ENCODE measurements around the gene PTCH2.
A peak's percentile ranks its signal among the peaks of the same experiment; 100 is the strongest.
"Not testable (repeated sequence)": the region's sequence is repeated elsewhere in the genome, so short reads cannot be mapped to it uniquely, and the experiment has no call there.

Gene PTCH2

DNA sequence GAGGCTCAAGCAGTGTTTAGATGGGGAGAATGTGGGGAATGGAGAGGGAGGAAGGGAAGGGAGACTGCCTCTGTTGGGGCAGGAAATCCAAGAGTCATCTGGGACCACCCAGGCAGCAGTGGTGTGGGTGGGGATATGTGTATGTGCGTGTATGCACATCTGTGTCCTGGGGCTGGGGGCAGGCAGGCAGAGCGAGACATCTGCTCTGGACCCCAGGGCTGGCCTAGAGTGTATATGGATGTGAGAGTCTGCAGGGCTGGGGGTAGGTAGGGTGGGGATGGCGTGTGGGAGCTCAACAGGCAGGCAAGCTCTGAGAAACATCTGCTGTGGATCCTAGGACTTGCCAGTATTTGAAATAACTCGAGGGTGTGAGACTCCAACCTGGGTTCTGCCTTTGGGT lies 3.5 kb downstream of the PTCH2 start:
- no peak for DNase-seq (ENCODE audit: extremely low read depth, low read depth)
- TF ChIP-seq, protein P1, sequence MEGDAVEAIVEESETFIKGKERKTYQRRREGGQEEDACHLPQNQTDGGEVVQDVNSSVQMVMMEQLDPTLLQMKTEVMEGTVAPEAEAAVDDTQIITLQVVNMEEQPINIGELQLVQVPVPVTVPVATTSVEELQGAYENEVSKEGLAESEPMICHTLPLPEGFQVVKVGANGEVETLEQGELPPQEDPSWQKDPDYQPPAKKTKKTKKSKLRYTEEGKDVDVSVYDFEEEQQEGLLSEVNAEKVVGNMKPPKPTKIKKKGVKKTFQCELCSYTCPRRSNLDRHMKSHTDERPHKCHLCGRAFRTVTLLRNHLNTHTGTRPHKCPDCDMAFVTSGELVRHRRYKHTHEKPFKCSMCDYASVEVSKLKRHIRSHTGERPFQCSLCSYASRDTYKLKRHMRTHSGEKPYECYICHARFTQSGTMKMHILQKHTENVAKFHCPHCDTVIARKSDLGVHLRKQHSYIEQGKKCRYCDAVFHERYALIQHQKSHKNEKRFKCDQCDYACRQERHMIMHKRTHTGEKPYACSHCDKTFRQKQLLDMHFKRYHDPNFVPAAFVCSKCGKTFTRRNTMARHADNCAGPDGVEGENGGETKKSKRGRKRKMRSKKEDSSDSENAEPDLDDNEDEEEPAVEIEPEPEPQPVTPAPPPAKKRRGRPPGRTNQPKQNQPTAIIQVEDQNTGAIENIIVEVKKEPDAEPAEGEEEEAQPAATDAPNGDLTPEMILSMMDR (IDR thresholded peaks at IDR 0.05; ENCODE audit: low read depth, low read length) = no peak

DNA sequence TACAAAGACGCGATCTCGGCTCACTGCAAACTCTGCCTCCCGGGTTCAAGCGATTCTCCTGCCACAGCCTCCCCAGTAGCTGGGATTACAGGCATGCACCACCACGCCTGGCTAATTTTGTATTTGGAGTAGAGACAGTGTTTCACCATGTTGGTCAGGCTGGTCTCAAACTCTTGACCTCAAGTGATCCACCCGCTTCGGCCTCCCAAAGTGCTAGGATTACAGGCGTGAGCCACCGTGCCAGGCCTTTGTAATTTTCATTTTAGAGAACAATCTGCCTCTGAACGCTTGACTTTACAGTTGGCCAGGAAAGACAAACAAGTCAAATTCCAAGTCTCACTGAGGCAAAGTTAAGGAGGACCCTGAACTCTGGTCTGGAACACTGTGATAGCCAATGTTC lies 4.8 kb downstream of the PTCH2 start:
- not testable (repeated sequence) for DNase-seq (ENCODE audit: extremely low read depth, low read depth)

DNA sequence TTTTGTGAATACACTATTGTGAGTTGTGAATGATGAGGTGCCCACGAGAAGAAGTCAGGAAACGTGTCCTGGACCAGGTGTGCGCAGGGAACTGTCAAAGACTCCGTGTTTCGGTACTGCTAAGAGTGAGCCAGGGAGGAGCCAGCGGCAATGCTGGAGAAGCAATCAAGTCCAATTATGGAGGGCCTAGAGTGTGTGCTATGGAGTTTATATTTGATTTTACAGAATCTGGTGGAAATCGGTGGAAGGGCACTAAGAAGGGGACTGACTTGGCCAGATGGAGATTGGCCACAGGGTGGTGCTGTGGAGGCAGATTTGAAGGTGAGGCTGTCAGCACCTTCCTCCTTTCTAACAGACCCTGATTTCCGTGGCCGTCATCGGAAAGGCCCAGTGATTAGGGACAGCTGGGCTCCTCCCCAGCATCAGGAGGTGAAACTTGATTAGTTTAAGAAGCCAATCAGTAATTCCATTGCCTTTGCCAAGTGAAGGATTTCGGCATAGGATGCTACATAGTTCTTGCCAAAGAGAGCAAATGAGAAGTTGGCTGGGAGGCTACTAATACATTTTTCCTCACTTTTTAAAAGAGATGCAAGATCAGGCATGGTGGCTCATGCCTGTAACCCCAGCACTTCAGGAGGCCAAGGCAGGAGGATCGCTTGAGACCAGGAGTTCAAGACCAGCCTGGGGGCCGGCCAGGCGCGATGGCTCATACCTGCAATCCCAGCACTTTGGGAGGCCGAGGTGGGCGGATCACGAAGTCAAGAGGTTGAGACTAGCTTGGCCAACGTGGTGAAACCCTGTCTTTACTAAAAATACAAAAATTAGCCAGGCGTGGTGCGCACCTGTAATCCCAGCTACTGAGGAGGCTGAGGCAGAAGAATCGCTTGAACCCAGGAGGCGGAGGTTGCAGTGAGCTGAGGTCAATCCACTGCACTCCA lies 7.0 kb downstream of the PTCH2 start:
- TF ChIP-seq, protein P1 (IDR thresholded peaks at IDR 0.05; ENCODE audit: low read depth, low read length) = peak; percentile 87
- DNase-seq (ENCODE audit: extremely low read depth, low read depth) = peak; percentile 80

DNA sequence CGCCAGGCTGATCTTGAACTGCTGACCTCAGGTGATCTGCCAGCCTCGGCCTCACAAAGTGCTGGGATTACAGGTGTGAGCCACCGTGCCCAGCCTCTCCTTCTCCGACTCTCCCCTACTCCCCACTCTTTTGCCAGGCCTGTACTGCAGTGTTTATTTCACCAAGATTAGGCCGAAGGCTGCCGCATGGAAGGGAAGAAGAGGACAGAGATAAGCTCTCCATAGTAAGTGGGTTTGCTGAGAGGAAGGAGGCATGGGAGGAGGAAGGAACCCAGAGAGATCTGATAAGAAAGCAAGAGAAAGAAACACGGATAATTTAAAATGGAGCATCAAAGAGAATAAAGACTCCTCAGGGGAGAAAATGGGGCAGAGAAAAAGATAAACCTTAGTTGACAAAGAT lies 8.7 kb downstream of the PTCH2 start:
- DNase-seq (ENCODE audit: extremely low read depth, low read depth) = no peak
- TF ChIP-seq, protein P1 (IDR thresholded peaks at IDR 0.05; ENCODE audit: low read depth, low read length) = no peak

DNA sequence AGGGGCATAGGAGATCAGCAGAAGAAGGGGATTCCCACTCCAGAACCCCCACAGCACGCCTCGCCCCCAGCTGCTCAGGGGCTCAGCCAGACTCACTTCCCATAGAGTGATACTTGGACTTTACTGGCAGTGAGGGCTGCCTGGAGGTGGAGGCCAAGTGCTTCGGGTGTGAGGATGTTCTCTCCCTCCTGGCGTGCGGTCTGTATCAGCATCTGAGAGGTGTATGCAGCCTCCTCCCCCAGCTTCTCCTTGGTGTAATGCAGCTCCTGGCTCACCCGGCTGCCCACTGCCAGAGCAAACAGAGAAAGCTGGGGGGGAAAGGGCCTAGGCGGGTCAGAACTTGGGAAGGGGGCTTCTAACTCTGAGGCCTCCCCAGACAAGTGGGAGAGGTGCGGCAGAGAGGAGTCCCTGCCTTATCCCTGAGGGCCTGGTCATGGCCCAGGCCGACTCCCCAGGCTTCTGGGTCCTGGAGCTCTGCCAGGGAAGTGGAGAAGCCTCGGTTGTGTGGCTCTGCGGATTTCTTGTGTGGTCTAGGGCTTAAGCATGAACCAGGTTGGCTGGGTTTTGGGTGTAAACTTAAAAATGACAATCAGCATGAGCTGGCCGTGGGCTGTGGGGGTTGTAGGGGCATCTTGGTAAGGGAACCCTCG lies 10.9 kb downstream of the PTCH2 start:
- DNase-seq (ENCODE audit: extremely low read depth, low read depth) = no peak
- TF ChIP-seq, protein P1 (IDR thresholded peaks at IDR 0.05; ENCODE audit: low read depth, low read length) = no peak

DNA sequence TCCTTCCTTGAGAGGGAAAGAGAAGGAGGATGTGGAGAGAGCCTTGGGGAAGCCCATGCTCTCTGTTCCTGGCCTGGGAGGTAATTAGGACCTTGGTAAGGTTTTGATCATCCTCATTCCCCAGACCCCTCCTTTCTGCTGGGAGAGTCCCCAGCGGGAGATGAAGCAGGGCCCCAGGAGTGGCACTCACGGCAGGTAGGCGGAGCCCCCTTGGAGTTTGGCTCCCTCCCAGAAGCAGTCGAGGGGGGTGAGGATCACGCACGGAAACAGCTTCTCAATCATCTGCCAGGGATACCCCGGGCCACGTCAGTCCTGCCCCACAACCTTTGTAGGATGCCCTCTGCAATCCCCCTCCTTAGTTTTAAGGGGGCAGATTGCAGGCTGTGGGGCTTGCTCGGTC lies 11.5 kb downstream of the PTCH2 start:
- no peak for DNase-seq (ENCODE audit: extremely low read depth, low read depth)
- TF ChIP-seq, protein P1 (IDR thresholded peaks at IDR 0.05; ENCODE audit: low read depth, low read length) = no peak

DNA sequence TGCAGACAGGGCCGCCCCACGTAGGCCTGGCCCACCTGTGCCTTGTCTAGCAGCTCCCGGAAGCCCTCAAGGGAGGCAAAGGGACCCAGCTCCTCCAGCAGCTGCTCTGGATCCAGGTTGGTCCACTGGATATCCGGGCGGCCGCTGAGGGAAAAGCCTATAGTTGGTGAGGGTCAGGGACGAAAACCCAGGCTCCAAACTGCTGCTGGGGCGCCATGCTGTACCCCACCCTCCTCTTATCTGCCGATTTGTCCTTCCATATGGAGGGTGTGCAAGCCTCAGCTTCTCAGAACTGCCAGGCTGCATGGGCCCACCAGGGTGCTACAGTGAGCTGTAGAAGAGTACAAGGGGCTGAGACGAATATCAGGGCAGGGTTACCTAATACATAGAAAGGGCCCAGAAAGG lies 12.2 kb downstream of the PTCH2 start:
- TF ChIP-seq, protein P1 (IDR thresholded peaks at IDR 0.05; ENCODE audit: low read depth, low read length) = no peak
- DNase-seq (ENCODE audit: extremely low read depth, low read depth) = no peak

Measured in AG09319 (cell line).